Transverse colon (tissue), 4 donors: Measurements from ENCODE around the gene AHDC1. TPM values are rescaled to one million over a fixed set of nuclear protein-coding genes. Genes with fewer than 3 reads are reported as not detected.

Experiments
- DNase-seq: peaks from one replicate; pipeline ENCODE4 v3.0.0-alpha.2; 2019
- H3K27ac ChIP-seq, 4 donors: fragments of 200-600 bp; sonication (generic); 2 replicates each; pipeline ENCODE4 v1.5.1; 2016 to 2018; ENCODE audit warnings: inconsistent platforms in 4 of 4
- H3K27me3 ChIP-seq: fragments of 200-600 bp; sonication (generic); 2 replicates; pipeline ENCODE4 v1.5.1; 2017; ENCODE audit warnings: inconsistent platforms
- H3K36me3 ChIP-seq, 4 donors: fragments of 200-600 bp; sonication (generic); 2 replicates each; pipeline ENCODE4 v1.5.1; 2017 to 2019; ENCODE audit warnings: inconsistent platforms in 4 of 4
- H3K4me1 ChIP-seq, 4 donors: fragments of 200-600 bp; sonication (generic); 2 replicates each; pipeline ENCODE4 v1.5.1; 2017 to 2020; ENCODE audit warnings: inconsistent platforms in 4 of 4
- H3K4me3 ChIP-seq, 4 donors: fragments of 200-600 bp; sonication (generic); 1 replicate in 1 of 4; 2 replicates in 3 of 4; pipeline versions ENCODE4 v1.5.1 to v1.6.1; 2017 to 2019; ENCODE audit warnings: inconsistent platforms in 4 of 4
- H3K9me3 ChIP-seq, 2 donors: fragments of 200-600 bp; sonication (generic); 2 replicates each; pipeline ENCODE4 v1.5.1; 2017 to 2019; ENCODE audit warnings: inconsistent platforms in 2 of 2
- CTCF ChIP-seq, 5 experiments: fragments of 200-600 bp in 3 of 5; fragments of 450-650 bp in 2 of 5; sonication (generic) in 3 of 5; IDR thresholded peaks; 1 replicate in 2 of 5; 2 replicates in 3 of 5; pipeline ENCODE4 v1.5.1; 2016 to 2017; ENCODE audit warnings: antibody characterized with exemption in 5 of 5, inconsistent platforms in 3 of 5, mild to moderate bottlenecking in 2 of 5, moderate library complexity in 1 of 5
- EP300 ChIP-seq: sonication (generic); formaldehyde crosslinking; IDR thresholded peaks from one replicate; pipeline ENCODE4 v1.6.1; 2017; ENCODE audit warnings: antibody characterized with exemption, low read depth
- POLR2A ChIP-seq: fragments of 450-650 bp; IDR thresholded peaks from one replicate; pipeline ENCODE4 v1.6.1; 2016; ENCODE audit warnings: antibody characterized with exemption, mild to moderate bottlenecking, moderate library complexity
- POLR2AphosphoS5 ChIP-seq, 3 donors: sonication (generic); formaldehyde crosslinking; IDR thresholded peaks; one replicate each; pipeline ENCODE4 v1.6.1; 2016; ENCODE audit warnings: antibody characterized with exemption in 3 of 3
- WGBS, 2 donors: methylation state at CpG; one replicate each; pipeline ENCODE4 v1.1.5; 2018; ENCODE audit warnings: low coverage in 1 of 2; 5-methylcytosine and 5-hydroxymethylcytosine counted together
- in situ Hi-C, 4 donors: fragments of 200-750 bp; cut with MboI; loops; one replicate each; pipeline versions ENCODE4 v1.15.0 to v1.15.1; 2017; ENCODE audit warnings: low sequenced_read_pairs in 3 of 4, low pct_ligation_motif_present in 1 of 4, low pct_unique_long_range_greater_than_20kb in 1 of 4
- intact Hi-C: fragments of 100-400 bp; cut with DNase I; formaldehyde crosslinking; loops from one replicate; pipeline ENCODE4 v1.15.1; 2023; ENCODE audit warnings: low total_unique reads
- total RNA-seq, 4 donors: library from RNA; depleted of rRNA; stranded (reverse); fragments of >200 nt; gene quantifications; one replicate each; pipeline ENCODE4 v1.1.0, GENCODE V29; 2016

AHDC1 gene
- total RNA-seq, 4 donors from 2014 or later = 11.7 to 34.4 (median 21.3) TPM

GRCh38 chr1:27650171-27650538, 46.2 kb upstream of the AHDC1 start:
- in situ Hi-C loops = no loop called here
- TF ChIP-seq EP300 = no peak
- no peak for TF ChIP-seq POLR2AphosphoS5 (IDR thresholded peaks at IDR 0.05)
- no peak for TF ChIP-seq POLR2A
- TF ChIP-seq CTCF (IDR thresholded peaks at IDR 0.05) = no peak

GRCh38 chr1:27649306-27649635, 45.3 kb upstream of the AHDC1 start:
- no peak for DNase-seq
- Histone ChIP-seq H3K27ac (no peak overlapping the region), H3K4me3 (no peak overlapping the region), H3K27me3 (no peaks in the 10 kb centered on the region), H3K9me3 (no peaks in the 10 kb centered on the region), H3K4me1 (peaks cover 0 to 10% (median 3%) of the 10 kb centered on the region in 4 donors), H3K36me3 (no peaks in the 10 kb centered on the region)
- TF ChIP-seq EP300 = no peak
- no peak for TF ChIP-seq CTCF (IDR thresholded peaks at IDR 0.05)
- TF ChIP-seq POLR2A = no peak
- TF ChIP-seq POLR2AphosphoS5 (IDR thresholded peaks at IDR 0.05) = no peak
- in situ Hi-C loops = no loop called here
- WGBS, 2 donors = 94 to 95% methylated on average over 9 to 11 of the region's 11 CpGs
- intact Hi-C loops = no loop called here

More at GRCh38 chr1:27650171-27650538, 46.2 kb upstream of the AHDC1 start:
- WGBS, 2 donors = 80% methylated on average over 1 of the region's 1 CpG; no CpG with 5 or more reads in 1 of the 2 donors
- Histone ChIP-seq H3K27me3 (no peaks in the 10 kb centered on the region), H3K36me3 (no peaks in the 10 kb centered on the region), H3K27ac (peak overlapping the region in 2 of 4 donors; percentile 7 to 9), H3K9me3 (no peaks in the 10 kb centered on the region), H3K4me3 (no peak overlapping the region), H3K4me1 (peaks cover 0 to 10% (median 3%) of the 10 kb centered on the region in 4 donors)
- intact Hi-C loops = no loop called here
- no peak for DNase-seq

- no peaks in the 10 kb centered on the region for H3K36me3 ChIP-seq
- H3K4me1 ChIP-seq = peaks cover 0 to 10% (median 3%) of the 10 kb centered on the region in 4 donors
- 77 to 83% methylated on average over 1 to 6 of the region's 6 CpGs for WGBS, 2 donors
- intact Hi-C loops (no loop called here), in situ Hi-C loops (no loop called here)
- H3K4me3 ChIP-seq = no peak overlapping the region
- no peak for DNase-seq
- TF ChIP-seq POLR2A (no peak), CTCF (IDR thresholded peaks at IDR 0.05) (no peak), EP300 (no peak), POLR2AphosphoS5 (IDR thresholded peaks at IDR 0.05) (no peak)
- H3K9me3 ChIP-seq = no peaks in the 10 kb centered on the region
- no peaks in the 10 kb centered on the region for H3K27me3 ChIP-seq
- H3K27ac ChIP-seq = no peak overlapping the region
Observed at GRCh38 chr1:27648602-27649305, 44.8 kb upstream of the AHDC1 start.

GRCh38 chr1:27647328-27647727, 43.4 kb upstream of the AHDC1 start:
- peaks cover 0 to 10% (median 3%) of the 10 kb centered on the region in 4 donors for H3K4me1 ChIP-seq
- DNase-seq = no peak
- WGBS, 2 donors = 87 to 90% methylated on average over 2 to 5 of the region's 5 CpGs
- no peak overlapping the region for H3K4me3 ChIP-seq
- intact Hi-C loops (no loop called here), in situ Hi-C loops (no loop called here)
- no peaks in the 10 kb centered on the region for H3K36me3 ChIP-seq
- H3K27ac ChIP-seq = no peak overlapping the region
- TF ChIP-seq EP300 (no peak), POLR2AphosphoS5 (IDR thresholded peaks at IDR 0.05) (no peak), POLR2A (no peak), CTCF (IDR thresholded peaks at IDR 0.05) (no peak)
- H3K9me3 ChIP-seq = no peaks in the 10 kb centered on the region
- H3K27me3 ChIP-seq = no peaks in the 10 kb centered on the region
